ENCODE data around the gene CCNQ.

Gene CCNQ

GRCh38 chrX:153565996-153566580 is 32.9 kb downstream of the CCNQ start:
- H3K36me3 Mint-ChIP-seq (ENCODE audit: low read depth), result no peaks in the 10 kb centered on the region
- no peak overlapping the region for H3K4me3 Mint-ChIP-seq
- no peaks in the 10 kb centered on the region for H3K4me1 Mint-ChIP-seq (ENCODE audit: low read depth)
- H3K9me3 Mint-ChIP-seq, result no peaks in the 10 kb centered on the region
- H3K27me3 Mint-ChIP-seq (ENCODE audit: low read depth), result no peaks in the 10 kb centered on the region
- H3K27ac Mint-ChIP-seq, result no peak overlapping the region

GRCh38 chrX:153564047-153564606 is 34.8 kb downstream of the CCNQ start:
- Mint-ChIP-seq H3K36me3 (ENCODE audit: low read depth) (no peaks in the 10 kb centered on the region), H3K27ac (no peak overlapping the region), H3K4me3 (no peak overlapping the region), H3K27me3 (ENCODE audit: low read depth) (no peaks in the 10 kb centered on the region), H3K9me3 (no peaks in the 10 kb centered on the region), H3K4me1 (ENCODE audit: low read depth) (no peaks in the 10 kb centered on the region)

- no peaks in the 10 kb centered on the region for H3K36me3 Mint-ChIP-seq (ENCODE audit: low read depth)
- no peak overlapping the region for H3K4me3 Mint-ChIP-seq
- H3K4me1 Mint-ChIP-seq (ENCODE audit: low read depth), result no peaks in the 10 kb centered on the region
- H3K27me3 Mint-ChIP-seq (ENCODE audit: low read depth), result no peaks in the 10 kb centered on the region
- no peaks in the 10 kb centered on the region for H3K9me3 Mint-ChIP-seq
- no peak overlapping the region for H3K27ac Mint-ChIP-seq
These were observed 36.4 kb downstream of the CCNQ start for GRCh38 chrX:153562546-153562945.

- no peaks in the 10 kb centered on the region for H3K9me3 Mint-ChIP-seq
- no peaks in the 10 kb centered on the region for H3K4me1 Mint-ChIP-seq (ENCODE audit: low read depth)
- H3K27me3 Mint-ChIP-seq (ENCODE audit: low read depth), result no peaks in the 10 kb centered on the region
- no peak overlapping the region for H3K4me3 Mint-ChIP-seq
- no peak overlapping the region for H3K27ac Mint-ChIP-seq
- H3K36me3 Mint-ChIP-seq (ENCODE audit: low read depth), result no peaks in the 10 kb centered on the region
These were observed 37.6 kb downstream of the CCNQ start for GRCh38 chrX:153561337-153561736.

GRCh38 chrX:153560466-153560865 is 38.5 kb downstream of the CCNQ start:
- Mint-ChIP-seq H3K4me3 (no peak overlapping the region), H3K27me3 (ENCODE audit: low read depth) (peaks cover 2% of the 10 kb centered on the region), H3K4me1 (ENCODE audit: low read depth) (no peaks in the 10 kb centered on the region), H3K27ac (no peak overlapping the region), H3K36me3 (ENCODE audit: low read depth) (no peaks in the 10 kb centered on the region), H3K9me3 (no peaks in the 10 kb centered on the region)

GRCh38 chrX:153560000-153560399 is 38.9 kb downstream of the CCNQ start:
- no peak overlapping the region for H3K27ac Mint-ChIP-seq
- H3K9me3 Mint-ChIP-seq, result no peaks in the 10 kb centered on the region
- peaks cover 3% of the 10 kb centered on the region for H3K27me3 Mint-ChIP-seq (ENCODE audit: low read depth)
- no peaks in the 10 kb centered on the region for H3K36me3 Mint-ChIP-seq (ENCODE audit: low read depth)
- H3K4me3 Mint-ChIP-seq, result no peak overlapping the region
- no peaks in the 10 kb centered on the region for H3K4me1 Mint-ChIP-seq (ENCODE audit: low read depth)

GRCh38 chrX:153557618-153558355 is 41.2 kb downstream of the CCNQ start:
- no peak overlapping the region for H3K4me3 Mint-ChIP-seq
- no peaks in the 10 kb centered on the region for H3K4me1 Mint-ChIP-seq (ENCODE audit: low read depth)
- no peak overlapping the region for H3K27ac Mint-ChIP-seq
- no peaks in the 10 kb centered on the region for H3K36me3 Mint-ChIP-seq (ENCODE audit: low read depth)
- H3K27me3 Mint-ChIP-seq (ENCODE audit: low read depth), result peaks cover 3% of the 10 kb centered on the region
- H3K9me3 Mint-ChIP-seq, result no peaks in the 10 kb centered on the region

- no peak overlapping the region for H3K4me3 Mint-ChIP-seq
These were observed 42.2 kb downstream of the CCNQ start for GRCh38 chrX:153556767-153557166.

DNA sequence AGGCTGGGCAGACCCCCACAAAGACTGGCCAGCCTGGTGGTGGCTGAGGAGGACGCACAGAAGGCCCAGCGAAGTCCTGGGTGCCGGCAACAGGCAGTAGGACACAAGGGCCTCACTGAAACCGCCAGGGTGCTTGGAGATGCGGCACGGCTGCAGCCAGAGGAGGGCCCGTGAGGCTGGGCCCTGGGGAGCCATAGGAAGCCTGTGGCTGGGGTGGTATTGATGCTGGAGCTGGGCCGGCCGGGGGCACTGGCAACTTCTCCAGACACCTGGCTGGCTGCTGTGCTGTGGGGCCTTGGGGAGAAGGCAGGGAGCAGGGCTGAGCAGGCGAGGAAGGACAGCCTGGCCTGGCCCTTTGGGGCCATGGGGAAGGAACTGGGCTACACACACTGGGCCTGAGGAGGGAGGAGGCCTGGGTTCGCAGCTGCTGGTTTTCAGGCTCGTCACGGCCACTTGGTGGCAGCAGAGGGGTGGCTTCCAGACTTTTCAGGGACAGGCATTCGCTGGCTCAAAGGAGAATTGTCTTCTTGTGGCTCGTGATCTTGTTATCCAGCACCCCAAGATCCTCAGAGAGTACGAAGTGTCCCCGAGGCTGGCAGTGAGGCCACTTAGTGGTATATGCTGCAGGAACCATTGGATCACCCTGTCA is 44.3 kb downstream of the CCNQ start:
- H3K9me3 Mint-ChIP-seq, result no peaks in the 10 kb centered on the region
- H3K36me3 Mint-ChIP-seq (ENCODE audit: low read depth), result no peaks in the 10 kb centered on the region
- peaks cover 3% of the 10 kb centered on the region for H3K27me3 Mint-ChIP-seq (ENCODE audit: low read depth)
- H3K4me3 Mint-ChIP-seq, result no peak overlapping the region
- no peak overlapping the region for H3K27ac Mint-ChIP-seq
- no peaks in the 10 kb centered on the region for H3K4me1 Mint-ChIP-seq (ENCODE audit: low read depth)

More at GRCh38 chrX:153556767-153557166, 42.2 kb downstream of the CCNQ start:
- no peaks in the 10 kb centered on the region for H3K9me3 Mint-ChIP-seq
- no peaks in the 10 kb centered on the region for H3K4me1 Mint-ChIP-seq (ENCODE audit: low read depth)
- H3K27me3 Mint-ChIP-seq (ENCODE audit: low read depth), result peaks cover 3% of the 10 kb centered on the region
- no peaks in the 10 kb centered on the region for H3K36me3 Mint-ChIP-seq (ENCODE audit: low read depth)
- no peak overlapping the region for H3K27ac Mint-ChIP-seq

- Mint-ChIP-seq H3K4me1 (ENCODE audit: low read depth) (no peaks in the 10 kb centered on the region), H3K4me3 (no peak overlapping the region), H3K36me3 (ENCODE audit: low read depth) (no peaks in the 10 kb centered on the region), H3K27me3 (ENCODE audit: low read depth) (peaks cover 3% of the 10 kb centered on the region), H3K9me3 (no peaks in the 10 kb centered on the region), H3K27ac (no peak overlapping the region)
These were observed 47.8 kb downstream of the CCNQ start for GRCh38 chrX:153551135-153551534.

DNA sequence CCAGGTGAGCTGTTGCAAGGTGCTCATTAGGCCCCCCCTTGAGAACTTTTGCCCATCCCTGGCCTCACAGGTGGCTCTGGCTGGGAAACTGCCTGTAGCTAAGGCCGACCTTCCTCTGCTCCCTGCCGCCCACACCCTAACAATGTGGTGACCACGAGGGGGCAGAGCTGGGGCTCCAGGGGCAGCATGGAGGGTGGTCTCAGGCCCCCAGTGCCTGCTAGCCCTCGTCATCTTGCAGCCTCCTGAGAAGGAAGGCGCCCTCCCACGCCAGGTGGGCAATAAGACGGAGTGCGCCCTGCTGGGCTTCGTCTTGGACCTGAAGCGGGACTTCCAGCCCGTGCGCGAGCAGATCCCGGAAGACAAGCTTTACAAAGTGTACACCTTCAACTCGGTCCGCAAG is 49.1 kb downstream of the CCNQ start:
- Mint-ChIP-seq H3K4me1 (ENCODE audit: low read depth) (no peaks in the 10 kb centered on the region), H3K9me3 (no peaks in the 10 kb centered on the region), H3K27me3 (ENCODE audit: low read depth) (no peaks in the 10 kb centered on the region), H3K27ac (no peak overlapping the region), H3K36me3 (ENCODE audit: low read depth) (no peaks in the 10 kb centered on the region), H3K4me3 (no peak overlapping the region)

DNA sequence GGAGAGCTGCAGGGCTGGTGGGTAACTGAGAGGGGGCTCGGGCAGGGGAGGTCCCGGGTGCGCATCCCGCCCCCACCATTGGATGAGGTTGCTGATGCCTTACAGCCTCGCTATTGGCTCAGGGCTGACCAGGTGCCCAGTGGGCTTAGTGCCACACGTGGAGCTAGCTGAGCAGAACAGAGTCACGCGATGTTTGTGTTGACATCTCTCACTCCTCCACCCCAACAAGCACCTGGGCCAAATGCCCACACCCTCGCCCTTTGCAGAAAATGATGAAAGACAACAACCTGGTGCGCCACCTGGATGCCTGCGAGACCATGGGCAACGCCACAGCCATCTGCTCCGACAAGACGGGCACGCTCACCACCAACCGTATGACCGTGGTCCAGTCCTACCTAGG is 49.7 kb downstream of the CCNQ start:
- Mint-ChIP-seq H3K9me3 (no peaks in the 10 kb centered on the region), H3K4me3 (no peak overlapping the region), H3K27ac (no peak overlapping the region), H3K27me3 (ENCODE audit: low read depth) (no peaks in the 10 kb centered on the region), H3K4me1 (ENCODE audit: low read depth) (no peaks in the 10 kb centered on the region), H3K36me3 (ENCODE audit: low read depth) (no peaks in the 10 kb centered on the region)

DNA sequence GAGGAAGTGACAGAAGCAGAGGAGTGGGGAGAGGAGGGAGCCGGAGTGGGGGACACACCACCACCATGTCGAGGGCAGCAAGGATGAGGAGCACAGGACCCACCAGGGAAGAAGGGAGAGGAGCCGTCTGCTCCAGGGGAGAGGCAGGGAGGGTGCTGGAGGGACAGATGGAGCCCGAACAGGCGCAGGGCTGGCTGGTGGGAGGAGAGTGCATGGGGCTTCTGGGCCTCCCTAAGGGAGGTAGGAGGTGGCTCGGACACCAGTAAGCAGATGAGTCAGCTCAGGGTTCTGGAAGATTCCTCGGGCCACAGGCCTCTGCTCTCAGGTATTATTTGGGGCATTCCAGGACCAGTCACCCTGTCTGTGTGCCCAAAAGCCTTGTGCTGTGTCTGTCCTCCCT is 51.7 kb downstream of the CCNQ start:
- no peaks in the 10 kb centered on the region for H3K27me3 Mint-ChIP-seq (ENCODE audit: low read depth)
- H3K27ac Mint-ChIP-seq, result no peak overlapping the region
- H3K4me1 Mint-ChIP-seq (ENCODE audit: low read depth), result no peaks in the 10 kb centered on the region
- H3K9me3 Mint-ChIP-seq, result no peaks in the 10 kb centered on the region
- no peaks in the 10 kb centered on the region for H3K36me3 Mint-ChIP-seq (ENCODE audit: low read depth)
- H3K4me3 Mint-ChIP-seq, result no peak overlapping the region

DNA sequence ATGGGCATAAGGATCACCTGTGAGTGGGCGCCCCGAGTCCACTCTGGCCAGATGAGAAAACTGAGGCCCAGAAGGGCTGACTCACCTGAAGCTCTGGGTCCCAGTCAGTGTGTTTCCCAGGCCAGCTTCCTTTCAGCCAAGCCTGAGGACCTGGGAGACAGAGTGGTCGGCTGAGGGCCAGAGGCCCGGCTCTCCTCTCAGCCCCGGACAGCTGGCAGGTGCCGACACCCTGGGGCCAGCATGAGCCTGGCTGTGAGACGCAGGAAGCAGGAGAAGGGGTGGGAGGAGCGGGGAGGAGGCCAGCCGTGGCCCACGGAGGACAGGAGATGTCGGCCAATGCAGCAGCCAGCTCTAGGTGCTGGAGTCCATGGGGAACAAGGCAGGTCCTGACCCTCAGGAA is 52.6 kb downstream of the CCNQ start:
- Mint-ChIP-seq H3K27me3 (ENCODE audit: low read depth) (no peaks in the 10 kb centered on the region), H3K4me1 (ENCODE audit: low read depth) (no peaks in the 10 kb centered on the region), H3K27ac (no peak overlapping the region), H3K9me3 (no peaks in the 10 kb centered on the region), H3K4me3 (no peak overlapping the region), H3K36me3 (ENCODE audit: low read depth) (no peaks in the 10 kb centered on the region)

DNA sequence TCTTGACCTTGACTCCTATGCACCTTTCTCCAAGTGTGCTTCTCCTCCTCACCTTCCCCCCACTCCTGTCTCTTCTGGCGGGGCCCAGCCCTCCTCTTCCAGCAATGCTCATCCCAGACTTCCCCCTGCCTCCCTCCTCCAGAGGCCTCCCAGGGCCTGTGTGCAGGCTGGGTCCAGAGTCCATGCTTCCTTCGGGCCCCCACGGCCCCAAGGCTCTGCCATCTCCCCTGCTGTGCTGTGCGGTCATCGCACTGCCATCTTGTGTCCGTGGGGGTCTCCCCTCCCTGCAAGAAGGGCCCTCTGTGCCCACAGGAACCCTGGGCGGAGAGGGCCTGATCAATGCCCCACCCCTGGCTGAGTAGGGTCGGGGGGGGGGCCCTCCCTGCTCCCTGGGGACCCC is 54.2 kb downstream of the CCNQ start:
- Mint-ChIP-seq H3K9me3 (no peaks in the 10 kb centered on the region), H3K4me3 (no peak overlapping the region), H3K4me1 (ENCODE audit: low read depth) (no peaks in the 10 kb centered on the region), H3K27ac (no peak overlapping the region), H3K36me3 (ENCODE audit: low read depth) (no peaks in the 10 kb centered on the region), H3K27me3 (ENCODE audit: low read depth) (no peaks in the 10 kb centered on the region)
